GM18505 (cell line): Measurements from ENCODE around the gene CMSS1.

ENCODE experiments used
- ATAC-seq: cut with Tn5 transposase; IDR thresholded peaks from one replicate; pipeline ENCODE4 v1.9.1; 2021; ENCODE audit not compliant: unreplicated experiment
- POLR2A ChIP-seq: IDR thresholded peaks from 4 replicates; pipeline ENCODE4 v1.6.1; 2011; ENCODE audit warnings: borderline replicate concordance; ENCODE audit not compliant: insufficient read depth, insufficient read length; ENCODE audit errors: extremely low read depth

CMSS1 gene

DNA sequence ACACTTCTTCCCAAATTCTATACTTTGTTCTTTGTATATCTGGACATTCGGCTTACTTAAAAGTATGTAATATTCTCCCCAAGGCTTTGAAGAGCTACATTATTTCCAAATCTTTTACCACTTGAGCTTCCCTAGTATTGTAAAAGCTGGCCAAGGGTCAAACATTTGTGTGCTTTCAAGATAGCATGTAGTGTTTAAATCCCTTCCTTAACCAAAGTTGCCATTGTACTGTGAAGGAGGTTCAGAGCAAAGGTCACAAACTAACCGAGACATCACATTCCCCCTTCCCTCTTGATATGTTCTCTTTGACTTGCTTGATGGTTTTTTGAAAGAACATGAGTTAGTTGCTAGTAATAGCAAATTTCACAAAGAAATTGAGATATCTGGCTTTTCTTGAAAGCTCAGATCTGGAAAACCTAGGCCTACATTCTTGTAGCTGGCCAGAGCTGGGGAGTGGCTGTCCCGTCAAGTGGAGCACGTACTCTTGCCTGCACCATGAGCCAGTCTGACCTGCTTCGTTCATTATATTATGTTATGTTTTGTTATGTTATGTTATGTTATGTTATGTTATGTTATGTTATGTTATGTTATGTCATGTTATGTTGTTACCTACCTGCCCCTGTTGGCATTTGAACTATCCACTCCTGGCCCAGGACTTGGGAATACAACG is 236.4 kb downstream of the CMSS1 start:
- TF ChIP-seq POLR2A, result no peak
- ATAC-seq, result no peak

DNA sequence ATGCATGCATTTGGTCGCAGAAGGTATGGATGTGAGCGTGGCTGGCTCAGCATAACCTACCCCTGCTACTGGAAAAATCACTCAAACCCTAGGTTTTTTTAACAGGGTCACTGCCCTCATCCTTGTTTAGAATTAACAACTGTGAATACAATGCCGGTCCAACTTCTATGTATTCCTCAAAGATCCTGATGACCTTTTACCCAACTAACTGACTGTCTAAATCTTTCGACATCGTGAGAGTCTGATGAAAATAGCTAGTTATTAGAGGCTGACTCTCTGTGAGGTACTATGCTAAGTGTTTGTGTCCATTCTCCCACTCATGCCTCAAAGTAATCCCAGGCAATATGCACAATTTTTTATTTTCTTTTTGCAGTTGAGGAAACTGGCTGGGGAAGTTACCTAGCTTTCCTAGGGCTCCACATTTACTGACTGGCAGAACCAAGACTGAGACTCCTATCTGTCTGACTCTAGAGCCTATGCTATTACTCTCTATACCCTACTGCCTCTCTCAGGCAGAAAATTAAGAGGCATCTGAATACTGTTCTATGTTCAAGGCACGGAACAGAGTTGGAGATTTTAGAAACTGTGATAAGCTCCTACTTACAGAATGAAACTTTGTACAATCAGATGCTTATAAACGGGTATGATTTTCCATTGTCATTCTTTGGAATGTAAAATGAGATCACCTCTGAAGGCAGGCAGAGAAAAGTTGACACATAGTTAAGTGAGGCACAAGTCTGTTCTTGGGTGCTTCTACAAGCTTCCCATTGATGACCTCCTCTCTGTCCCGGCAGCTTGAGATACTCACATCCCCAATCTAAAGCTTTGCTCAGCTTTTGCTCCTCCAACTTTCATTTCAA is 240.3 kb downstream of the CMSS1 start:
- no peak for TF ChIP-seq POLR2A
- no peak for ATAC-seq

GRCh38 chr3:100059472-100059871 is 241.8 kb downstream of the CMSS1 start:
- TF ChIP-seq POLR2A, result no peak
- no peak for ATAC-seq

DNA sequence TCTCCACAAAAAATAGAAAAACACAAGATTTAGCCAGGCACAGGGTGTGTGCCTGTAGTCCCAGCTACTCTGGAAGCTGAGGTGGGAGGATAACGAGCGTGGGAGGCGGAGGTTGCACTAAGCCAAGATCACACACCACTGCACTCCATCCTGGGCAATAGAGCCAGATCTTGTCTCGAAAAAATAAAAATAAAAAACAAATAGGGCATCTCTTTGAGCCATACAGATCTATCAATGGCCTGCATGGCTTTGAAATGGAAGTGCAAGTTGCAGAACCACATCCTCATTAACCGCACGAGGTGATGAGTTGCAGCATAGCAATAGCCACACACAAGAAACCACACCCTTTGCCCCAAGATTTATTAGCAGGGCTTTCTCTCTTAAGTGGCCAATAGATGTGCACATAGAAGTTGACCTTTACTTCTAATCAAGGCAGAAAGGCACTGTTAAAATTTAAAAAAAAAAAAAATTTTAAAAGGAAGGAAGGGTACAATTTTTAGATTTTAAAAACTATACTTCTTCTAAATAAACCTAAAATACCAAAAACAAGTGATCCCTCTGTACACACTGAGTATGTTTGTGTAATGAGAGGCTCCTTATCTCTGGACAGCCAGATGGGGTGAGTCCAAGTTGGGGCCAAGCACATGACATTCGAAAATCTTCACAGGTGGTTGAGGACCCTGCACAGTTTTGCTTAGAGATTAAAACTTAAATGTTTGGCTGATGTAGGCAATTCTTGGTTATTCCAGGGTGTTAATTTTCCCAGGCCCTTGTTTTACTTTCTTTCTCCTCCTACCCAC is 243.2 kb downstream of the CMSS1 start:
- TF ChIP-seq POLR2A, result no peak
- ATAC-seq, result no peak

DNA sequence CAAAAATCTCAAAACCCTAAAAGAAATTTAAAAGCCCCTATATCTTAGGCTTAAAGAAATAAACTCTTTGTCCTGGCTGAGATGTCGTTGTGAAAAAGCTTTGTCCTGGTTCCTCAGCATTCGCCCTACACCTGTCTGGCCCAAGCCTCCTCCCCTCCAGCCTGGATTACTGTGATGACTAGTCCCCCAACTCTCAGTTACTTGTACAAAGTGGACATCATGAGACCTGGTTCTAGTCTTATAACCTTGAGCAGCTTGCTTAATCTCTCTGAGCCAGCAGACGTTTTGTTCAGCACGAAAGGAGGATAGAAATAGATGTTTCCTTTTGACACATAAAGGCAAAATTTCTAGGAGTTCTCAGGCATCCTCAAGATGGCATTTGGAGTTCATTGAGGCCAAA is 245.0 kb downstream of the CMSS1 start:
- ATAC-seq, result no peak
- TF ChIP-seq POLR2A, result no peak

DNA sequence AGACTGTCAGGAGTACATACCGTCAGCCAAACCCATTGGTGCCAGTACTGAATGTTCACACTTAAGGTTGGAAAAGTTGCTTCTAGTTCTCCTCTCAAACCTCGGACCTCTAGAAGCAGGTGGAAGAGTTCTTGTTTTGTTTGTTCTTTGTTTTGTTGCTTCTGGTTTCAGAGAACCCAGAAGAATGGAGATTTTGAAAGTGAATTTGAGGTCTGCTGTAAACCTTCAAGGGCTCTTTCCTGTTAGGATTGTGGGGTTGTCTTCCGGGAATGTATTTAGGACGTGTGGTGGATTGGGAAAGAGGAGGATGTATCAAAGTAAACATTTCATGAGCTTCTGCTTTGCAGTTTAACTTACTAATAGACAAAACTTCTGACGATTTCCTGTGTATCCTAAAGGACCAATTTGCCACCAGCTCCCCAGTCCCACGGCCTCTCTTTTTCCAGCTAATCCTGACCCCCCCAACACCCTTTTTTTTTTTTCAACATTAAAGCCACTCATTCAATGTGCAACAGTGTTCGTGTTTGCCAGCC is 246.3 kb downstream of the CMSS1 start:
- ATAC-seq, result no peak
- TF ChIP-seq POLR2A, result no peak

DNA sequence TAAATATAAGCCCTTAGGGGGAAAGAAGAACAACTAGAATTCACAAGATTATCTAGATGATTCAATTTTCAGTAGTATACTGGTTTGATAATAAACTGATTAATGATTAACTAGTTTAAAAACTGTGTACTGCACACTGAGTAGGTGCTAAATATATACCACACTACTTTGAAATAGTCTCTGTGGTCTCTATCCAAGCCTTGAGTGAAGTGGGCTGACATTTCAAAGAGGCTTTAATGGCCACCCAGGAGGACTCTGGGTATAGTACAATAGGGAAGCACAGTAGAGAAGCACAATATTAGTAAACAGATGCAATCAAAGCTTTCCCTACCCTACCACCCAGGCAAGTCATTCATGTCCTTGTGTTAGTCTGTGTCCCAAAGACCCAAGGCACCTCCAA is 249.9 kb downstream of the CMSS1 start:
- ATAC-seq, result no peak
- TF ChIP-seq POLR2A, result no peak

GRCh38 chr3:100068826-100069225 is 251.2 kb downstream of the CMSS1 start:
- TF ChIP-seq POLR2A, result no peak
- ATAC-seq, result peak; percentile 64

GRCh38 chr3:100069472-100069871 is 251.8 kb downstream of the CMSS1 start:
- ATAC-seq, result no peak
- no peak for TF ChIP-seq POLR2A

- peak; percentile 54 for ATAC-seq
- no peak for TF ChIP-seq POLR2A
Measured at GRCh38 chr3:100072326-100073048, 254.8 kb downstream of the CMSS1 start.

DNA sequence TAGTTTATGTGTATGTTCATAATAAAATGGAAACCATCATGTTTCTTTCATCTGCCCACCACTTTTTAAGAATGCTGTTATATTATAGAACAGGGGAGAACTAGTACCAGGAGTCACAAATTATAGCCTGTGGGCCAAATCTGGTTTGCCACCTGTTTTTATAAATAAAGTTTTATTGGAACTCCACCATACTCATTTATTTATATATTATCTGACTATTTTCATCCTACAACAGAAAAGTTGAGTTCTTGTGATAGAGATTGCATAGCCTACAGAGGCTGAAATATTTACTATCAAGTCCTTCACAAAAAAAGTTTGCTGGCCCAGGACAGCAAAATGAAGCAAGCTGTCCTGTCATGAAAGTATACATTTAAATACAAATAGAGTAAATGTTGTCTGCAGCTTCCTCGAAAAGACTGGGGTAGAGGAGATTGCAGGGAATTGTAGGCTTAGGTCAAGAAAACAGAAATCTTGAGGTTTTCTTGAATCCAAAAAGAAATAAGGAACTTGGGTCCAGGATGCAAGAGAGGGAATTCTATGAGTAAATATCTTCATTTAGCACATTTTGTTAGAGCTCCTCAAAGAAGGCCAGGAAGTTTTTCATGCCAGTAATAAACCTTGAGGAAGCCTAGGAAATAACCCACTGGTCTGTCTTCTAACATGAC is 255.5 kb downstream of the CMSS1 start:
- no peak for ATAC-seq
- no peak for TF ChIP-seq POLR2A

GRCh38 chr3:100073714-100074307 is 256.1 kb downstream of the CMSS1 start:
- TF ChIP-seq POLR2A, result no peak
- peak; percentile 38 for ATAC-seq
